ENCODE measurements around the gene ELOVL2. TPM values are rescaled to one million over a fixed set of nuclear protein-coding genes. Genes with fewer than 3 reads are reported as not detected.
"Not testable (repeated sequence)": the region's sequence is repeated elsewhere in the genome, so short reads cannot be mapped to it uniquely, and the experiment has no call there.

Gene ELOVL2
- total RNA-seq, 1 experiment from 2014 or later = 0.47 TPM

DNA sequence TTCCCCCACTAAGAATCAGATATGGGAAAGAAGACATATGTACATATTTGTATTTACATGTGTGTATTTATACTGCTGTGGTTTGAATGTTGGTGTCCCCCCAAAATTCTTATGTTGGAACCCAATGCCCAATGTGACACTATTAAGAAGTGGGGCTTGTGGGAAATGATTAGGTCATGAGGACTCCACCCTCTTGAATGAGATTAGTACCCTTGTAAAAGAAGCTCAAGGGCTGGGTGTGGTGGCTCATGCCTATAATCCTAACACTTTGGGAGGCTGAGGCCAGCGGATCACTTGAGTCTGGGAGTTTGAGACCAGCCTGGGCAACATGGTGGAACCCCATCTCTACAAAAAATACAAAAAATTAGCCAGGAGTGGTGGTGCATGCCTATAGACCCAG lies 45.6 kb upstream of the ELOVL2 start:
- Mint-ChIP-seq H3K36me3 (ENCODE audit: insufficient read depth, unreplicated experiment) (peaks cover 20% of the 10 kb centered on the region), H3K4me1 (ENCODE audit: low read depth, unreplicated experiment) (peaks cover 8% of the 10 kb centered on the region), H3K4me3 (ENCODE audit: low read depth, unreplicated experiment) (no peak overlapping the region), H3K27me3 (ENCODE audit: unreplicated experiment) (no peaks in the 10 kb centered on the region), H3K27ac (ENCODE audit: unreplicated experiment) (no peak overlapping the region), H3K9me3 (ENCODE audit: low read depth, unreplicated experiment) (peaks cover 2% of the 10 kb centered on the region)
- CTCF ChIA-PET = no interaction called here
- no peak for DNase-seq
- TF ChIP-seq, protein P1, sequence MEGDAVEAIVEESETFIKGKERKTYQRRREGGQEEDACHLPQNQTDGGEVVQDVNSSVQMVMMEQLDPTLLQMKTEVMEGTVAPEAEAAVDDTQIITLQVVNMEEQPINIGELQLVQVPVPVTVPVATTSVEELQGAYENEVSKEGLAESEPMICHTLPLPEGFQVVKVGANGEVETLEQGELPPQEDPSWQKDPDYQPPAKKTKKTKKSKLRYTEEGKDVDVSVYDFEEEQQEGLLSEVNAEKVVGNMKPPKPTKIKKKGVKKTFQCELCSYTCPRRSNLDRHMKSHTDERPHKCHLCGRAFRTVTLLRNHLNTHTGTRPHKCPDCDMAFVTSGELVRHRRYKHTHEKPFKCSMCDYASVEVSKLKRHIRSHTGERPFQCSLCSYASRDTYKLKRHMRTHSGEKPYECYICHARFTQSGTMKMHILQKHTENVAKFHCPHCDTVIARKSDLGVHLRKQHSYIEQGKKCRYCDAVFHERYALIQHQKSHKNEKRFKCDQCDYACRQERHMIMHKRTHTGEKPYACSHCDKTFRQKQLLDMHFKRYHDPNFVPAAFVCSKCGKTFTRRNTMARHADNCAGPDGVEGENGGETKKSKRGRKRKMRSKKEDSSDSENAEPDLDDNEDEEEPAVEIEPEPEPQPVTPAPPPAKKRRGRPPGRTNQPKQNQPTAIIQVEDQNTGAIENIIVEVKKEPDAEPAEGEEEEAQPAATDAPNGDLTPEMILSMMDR (IDR thresholded peaks at IDR 0.05; ENCODE audit: unreplicated experiment) = no peak
- no TSS peak for BruUV-seq (replicated peaks)
- intact Hi-C loops (cut with micrococcal nuclease; ENCODE audit: unreplicated experiment) = no loop called here

DNA sequence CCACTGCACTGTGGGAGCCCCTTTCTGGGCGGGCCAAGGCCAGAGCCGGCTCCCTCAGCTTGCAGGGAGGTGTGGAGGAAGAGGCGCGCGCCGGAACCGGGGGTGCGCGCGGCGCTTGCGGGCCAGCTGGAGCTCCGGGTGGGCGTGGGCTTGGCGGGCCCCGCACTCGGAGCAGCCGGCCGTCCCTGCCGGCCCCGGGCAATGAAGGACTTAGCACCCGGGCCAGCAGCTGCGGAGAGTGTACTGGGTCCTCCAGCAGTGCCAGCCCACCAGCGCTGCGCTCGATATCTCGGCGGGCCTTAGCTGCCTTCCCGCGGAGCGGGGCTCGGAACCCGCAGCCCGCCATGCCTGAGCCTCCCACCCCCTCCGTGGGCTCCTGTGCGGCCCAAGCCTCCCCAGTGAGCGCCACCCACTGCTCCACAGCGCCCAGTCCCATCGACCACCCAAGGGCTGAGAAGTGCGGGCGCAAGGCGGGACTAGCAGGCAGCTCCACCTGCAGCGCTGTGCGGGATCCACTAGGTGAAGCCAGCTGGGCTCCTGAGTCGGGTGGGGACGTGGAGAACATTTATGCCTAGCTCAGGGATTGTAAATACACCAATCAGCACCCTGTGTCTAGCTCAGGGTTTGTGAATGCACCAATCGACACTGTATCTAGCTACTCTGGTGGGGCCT lies 43.2 kb upstream of the ELOVL2 start:
- DNase-seq; intact Hi-C loops (cut with micrococcal nuclease; ENCODE audit: unreplicated experiment); H3K27ac Mint-ChIP-seq (ENCODE audit: unreplicated experiment); BruUV-seq (replicated peaks); H3K36me3 Mint-ChIP-seq (ENCODE audit: insufficient read depth, unreplicated experiment); CTCF ChIA-PET; H3K9me3 Mint-ChIP-seq (ENCODE audit: low read depth, unreplicated experiment); H3K27me3 Mint-ChIP-seq (ENCODE audit: unreplicated experiment); H3K4me3 Mint-ChIP-seq (ENCODE audit: low read depth, unreplicated experiment): not testable (repeated sequence)
- H3K4me1 Mint-ChIP-seq (ENCODE audit: low read depth, unreplicated experiment) = peaks cover 10% of the 10 kb centered on the region

DNA sequence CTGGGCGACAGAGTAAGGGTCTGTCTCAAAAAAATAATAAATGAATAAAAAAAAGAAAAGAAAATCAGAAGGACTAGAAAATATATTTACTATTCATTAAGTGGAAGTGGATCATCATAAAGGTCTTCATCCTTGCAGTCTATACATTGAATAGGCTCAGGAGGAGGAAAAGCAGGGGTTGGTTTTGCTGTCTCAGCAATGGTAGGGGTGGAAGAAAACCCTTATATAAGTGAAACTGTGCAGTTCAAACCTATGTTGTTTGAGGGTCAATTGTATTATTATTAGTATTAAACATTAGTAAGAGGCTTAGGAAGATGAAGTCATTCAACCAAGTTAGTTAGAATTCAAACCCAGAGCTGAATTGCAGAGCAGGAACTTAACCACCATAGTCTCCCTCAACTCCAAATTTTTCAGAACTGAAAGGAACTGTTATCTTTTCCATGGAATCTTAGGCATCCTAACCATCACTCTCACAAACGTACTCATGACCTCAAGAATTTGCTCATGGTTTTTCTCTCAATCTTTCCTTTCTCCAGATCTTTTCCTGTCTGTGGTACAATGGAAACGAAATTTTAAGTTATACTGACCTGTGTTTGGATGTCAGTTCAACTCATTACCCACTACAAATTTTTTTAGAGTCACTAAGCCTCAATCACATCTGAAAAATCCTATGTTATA lies 41.8 kb upstream of the ELOVL2 start:
- Mint-ChIP-seq H3K9me3 (ENCODE audit: low read depth, unreplicated experiment) (peaks cover 2% of the 10 kb centered on the region), H3K36me3 (ENCODE audit: insufficient read depth, unreplicated experiment) (no peaks in the 10 kb centered on the region), H3K27ac (ENCODE audit: unreplicated experiment) (no peak overlapping the region), H3K4me3 (ENCODE audit: low read depth, unreplicated experiment) (no peak overlapping the region), H3K4me1 (ENCODE audit: low read depth, unreplicated experiment) (peaks cover 10% of the 10 kb centered on the region), H3K27me3 (ENCODE audit: unreplicated experiment) (no peaks in the 10 kb centered on the region)
- intact Hi-C loops (cut with micrococcal nuclease; ENCODE audit: unreplicated experiment) = no loop called here
- CTCF ChIA-PET = no interaction called here
- BruUV-seq (replicated peaks) = no TSS peak
- DNase-seq = no peak
- TF ChIP-seq, protein P1 (IDR thresholded peaks at IDR 0.05; ENCODE audit: unreplicated experiment) = no peak

DNA sequence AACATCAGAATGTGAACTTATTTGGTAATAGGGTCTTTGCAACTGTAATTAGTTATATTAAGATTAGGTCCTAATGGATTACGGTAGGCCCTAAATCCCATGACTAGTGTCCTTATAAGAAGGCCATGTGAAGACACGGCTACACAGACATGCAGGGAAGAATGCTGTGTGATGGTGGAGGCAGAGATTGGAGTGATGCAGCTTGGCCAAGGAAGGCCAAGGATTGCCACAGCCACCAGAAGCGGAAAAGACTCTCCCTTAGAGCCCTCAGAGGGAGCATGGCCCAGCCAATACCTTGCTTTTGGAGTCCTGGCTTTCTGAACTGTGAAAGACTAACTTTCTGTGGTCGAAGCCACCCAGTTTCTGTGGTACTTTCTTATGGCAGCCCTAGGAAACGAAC lies 39.9 kb upstream of the ELOVL2 start:
- DNase-seq = no peak
- no peak overlapping the region for H3K27ac Mint-ChIP-seq (ENCODE audit: unreplicated experiment)
- peaks cover 10% of the 10 kb centered on the region for H3K4me1 Mint-ChIP-seq (ENCODE audit: low read depth, unreplicated experiment)
- TF ChIP-seq, protein P1 (IDR thresholded peaks at IDR 0.05; ENCODE audit: unreplicated experiment) = no peak
- H3K9me3 Mint-ChIP-seq (ENCODE audit: low read depth, unreplicated experiment) = peaks cover 2% of the 10 kb centered on the region
- H3K4me3 Mint-ChIP-seq (ENCODE audit: low read depth, unreplicated experiment) = no peak overlapping the region
- H3K27me3 Mint-ChIP-seq (ENCODE audit: unreplicated experiment) = no peaks in the 10 kb centered on the region
- intact Hi-C loops (cut with micrococcal nuclease; ENCODE audit: unreplicated experiment) = no loop called here
- BruUV-seq (replicated peaks) = no TSS peak
- CTCF ChIA-PET = no interaction called here
- no peaks in the 10 kb centered on the region for H3K36me3 Mint-ChIP-seq (ENCODE audit: insufficient read depth, unreplicated experiment)

DNA sequence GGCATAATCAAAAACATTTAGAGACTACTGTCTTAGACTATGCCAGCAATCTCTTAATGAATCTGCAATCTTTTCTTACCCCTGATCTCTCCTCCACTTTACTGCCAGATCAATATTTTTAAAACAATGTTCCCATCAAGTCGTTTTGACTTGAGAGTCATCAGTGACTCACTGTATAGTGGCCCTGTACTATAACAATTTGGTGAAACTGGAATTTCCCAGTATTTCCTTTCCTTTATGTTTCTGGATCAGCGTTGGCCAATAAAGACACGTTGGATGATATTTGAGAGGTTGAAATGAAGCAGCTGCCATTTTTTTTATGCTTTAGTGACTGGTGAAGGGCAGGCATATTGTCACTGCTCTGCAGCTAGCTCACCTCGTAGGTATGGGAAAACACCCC lies 39.4 kb upstream of the ELOVL2 start:
- CTCF ChIA-PET = no interaction called here
- Mint-ChIP-seq H3K27ac (ENCODE audit: unreplicated experiment) (no peak overlapping the region), H3K36me3 (ENCODE audit: insufficient read depth, unreplicated experiment) (no peaks in the 10 kb centered on the region), H3K27me3 (ENCODE audit: unreplicated experiment) (no peaks in the 10 kb centered on the region), H3K4me1 (ENCODE audit: low read depth, unreplicated experiment) (peaks cover 10% of the 10 kb centered on the region), H3K4me3 (ENCODE audit: low read depth, unreplicated experiment) (no peak overlapping the region), H3K9me3 (ENCODE audit: low read depth, unreplicated experiment) (peaks cover 2% of the 10 kb centered on the region)
- DNase-seq = no peak
- TF ChIP-seq, protein P1 (IDR thresholded peaks at IDR 0.05; ENCODE audit: unreplicated experiment) = no peak
- no TSS peak for BruUV-seq (replicated peaks)
- intact Hi-C loops (cut with micrococcal nuclease; ENCODE audit: unreplicated experiment) = no loop called here
